GM21786 (cell line): ENCODE data around the gene PSTPIP1.

Experiments
- ATAC-seq: cut with Tn5 transposase; IDR thresholded peaks from one replicate; pipeline ENCODE4 v1.9.1; 2021; ENCODE audit not compliant: unreplicated experiment

Gene PSTPIP1

DNA sequence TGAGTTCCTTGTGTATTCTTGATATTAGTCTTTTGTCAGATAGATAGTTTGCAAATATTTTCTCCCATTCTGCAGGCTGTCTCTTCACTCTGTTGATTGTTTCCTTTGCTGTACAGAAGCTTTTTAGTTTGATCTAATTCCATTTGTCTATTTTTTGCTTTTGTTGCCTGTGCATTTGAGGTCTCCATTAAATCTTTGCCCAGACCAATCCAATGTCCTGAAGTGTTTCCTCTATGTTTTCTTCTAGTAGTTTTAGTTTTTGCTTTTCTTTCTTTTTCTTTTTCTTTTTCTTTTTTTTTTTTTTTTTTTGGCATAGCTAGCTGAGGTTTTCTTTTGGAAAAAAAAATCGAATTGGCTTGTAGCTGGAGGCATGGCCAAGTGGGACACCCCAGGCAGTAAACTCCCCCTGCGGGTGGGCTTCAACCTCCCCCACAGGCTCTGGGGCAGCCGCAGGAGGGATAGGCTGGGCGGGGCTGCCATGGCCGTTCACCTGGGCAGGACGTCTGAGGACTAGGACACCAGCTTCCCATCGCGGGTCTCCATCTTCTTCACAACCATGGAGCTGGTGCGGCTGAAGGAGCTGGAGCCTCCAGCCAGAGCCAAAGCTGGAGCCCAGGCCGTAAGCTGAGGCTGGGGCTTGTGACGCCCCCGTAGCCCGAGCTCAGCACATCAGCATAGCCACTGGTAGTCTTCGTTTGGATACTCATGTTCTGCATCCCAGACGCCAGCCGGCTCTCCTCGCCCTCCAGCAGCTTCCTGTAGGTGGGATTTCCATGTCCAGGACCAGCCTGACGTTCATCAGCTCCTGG lies 16.2 kb upstream of the PSTPIP1 start:
- ATAC-seq: no peak

DNA sequence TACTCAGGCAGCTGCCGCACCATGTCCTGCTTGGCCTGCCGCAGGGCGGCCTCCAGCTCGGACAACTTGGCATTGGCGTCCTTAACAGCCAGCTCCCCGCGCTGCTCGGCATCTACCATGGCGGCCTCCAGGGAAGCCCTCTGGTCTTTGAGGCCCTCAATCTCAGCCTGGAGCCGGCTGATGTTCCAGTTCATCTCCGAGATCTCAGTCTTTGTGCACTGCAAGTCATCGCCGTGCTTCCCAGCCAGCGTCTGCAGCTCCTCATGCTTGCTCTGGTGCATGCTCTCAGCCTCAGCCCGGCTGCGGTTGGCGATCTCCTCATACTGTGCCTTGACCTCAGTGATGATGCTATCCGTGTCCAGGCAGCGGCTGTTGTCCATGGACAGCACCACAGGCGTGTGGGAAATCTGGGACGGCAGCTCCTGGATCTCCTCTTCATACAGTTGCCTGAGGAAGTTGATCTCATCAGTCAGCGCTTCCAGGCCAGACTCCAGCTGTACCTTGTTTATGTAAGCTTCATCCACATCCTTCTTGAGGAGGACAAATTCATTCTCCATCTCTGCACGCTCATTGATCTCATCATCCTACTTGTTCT lies 15.5 kb upstream of the PSTPIP1 start:
- no peak for ATAC-seq

DNA sequence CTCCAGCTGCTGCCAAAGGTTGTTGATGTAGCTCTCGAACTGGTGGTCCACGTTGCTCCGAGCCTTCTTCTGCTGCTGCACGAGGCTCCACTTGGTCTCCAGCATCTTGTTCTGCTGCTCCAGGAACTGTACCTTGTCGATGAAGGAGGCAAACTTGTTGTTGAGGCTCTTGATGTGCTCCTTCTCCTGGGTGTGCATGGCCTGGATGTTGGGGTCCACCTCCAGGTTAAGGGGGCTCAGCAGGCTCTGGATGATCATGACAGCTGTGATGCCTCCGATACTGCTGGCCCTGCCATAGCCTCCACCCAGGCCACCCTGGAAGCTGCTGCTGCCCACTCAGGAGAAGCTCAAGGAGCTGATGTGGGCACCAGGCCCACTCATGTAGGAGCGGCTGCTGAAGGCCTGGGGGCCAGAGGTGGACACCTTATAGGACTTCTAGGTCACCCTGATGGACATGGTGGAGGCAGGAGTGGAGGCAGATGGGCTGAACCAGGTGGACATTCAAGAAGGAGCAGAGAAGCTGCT lies 14.9 kb upstream of the PSTPIP1 start:
- ATAC-seq: no peak

DNA sequence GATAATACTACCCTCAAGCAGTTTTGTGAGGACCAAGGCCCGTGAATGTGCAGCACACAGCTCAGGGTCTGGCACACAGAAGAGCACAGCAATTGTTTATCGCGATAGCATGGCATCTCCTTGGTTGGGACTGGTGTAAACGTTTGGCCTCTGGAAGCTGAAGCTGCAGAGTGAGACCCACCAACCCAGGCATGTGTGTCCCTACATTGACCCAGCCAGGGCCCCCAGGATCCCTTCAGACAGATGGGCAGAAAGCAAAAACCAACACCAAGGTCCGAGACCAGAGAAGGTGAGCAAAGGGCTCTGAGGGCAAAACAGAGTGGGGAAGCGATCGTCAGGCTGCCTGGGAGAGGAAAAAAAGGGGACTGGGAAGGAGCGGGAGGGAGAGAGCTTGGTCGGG lies 12.6 kb upstream of the PSTPIP1 start:
- ATAC-seq: no peak

DNA sequence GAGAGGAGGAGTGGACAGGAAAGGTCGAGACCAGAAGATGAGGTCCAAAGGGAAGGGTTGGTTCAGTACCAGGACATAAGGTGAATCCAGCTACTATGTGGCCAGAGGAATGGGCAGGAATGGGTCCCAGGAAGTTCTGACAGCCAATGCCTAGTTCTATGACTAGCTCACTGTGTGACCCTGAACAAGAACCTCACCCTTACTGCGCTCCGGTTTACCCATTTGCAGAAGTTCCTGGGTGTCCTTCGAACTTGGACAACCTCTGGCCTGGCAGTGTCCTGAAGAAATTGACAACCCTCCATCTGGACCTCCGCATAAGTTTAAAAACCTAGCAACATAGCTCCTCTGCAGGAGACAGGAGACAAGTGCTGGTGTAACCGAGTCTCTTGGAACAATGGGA lies 12.2 kb upstream of the PSTPIP1 start:
- no peak for ATAC-seq

DNA sequence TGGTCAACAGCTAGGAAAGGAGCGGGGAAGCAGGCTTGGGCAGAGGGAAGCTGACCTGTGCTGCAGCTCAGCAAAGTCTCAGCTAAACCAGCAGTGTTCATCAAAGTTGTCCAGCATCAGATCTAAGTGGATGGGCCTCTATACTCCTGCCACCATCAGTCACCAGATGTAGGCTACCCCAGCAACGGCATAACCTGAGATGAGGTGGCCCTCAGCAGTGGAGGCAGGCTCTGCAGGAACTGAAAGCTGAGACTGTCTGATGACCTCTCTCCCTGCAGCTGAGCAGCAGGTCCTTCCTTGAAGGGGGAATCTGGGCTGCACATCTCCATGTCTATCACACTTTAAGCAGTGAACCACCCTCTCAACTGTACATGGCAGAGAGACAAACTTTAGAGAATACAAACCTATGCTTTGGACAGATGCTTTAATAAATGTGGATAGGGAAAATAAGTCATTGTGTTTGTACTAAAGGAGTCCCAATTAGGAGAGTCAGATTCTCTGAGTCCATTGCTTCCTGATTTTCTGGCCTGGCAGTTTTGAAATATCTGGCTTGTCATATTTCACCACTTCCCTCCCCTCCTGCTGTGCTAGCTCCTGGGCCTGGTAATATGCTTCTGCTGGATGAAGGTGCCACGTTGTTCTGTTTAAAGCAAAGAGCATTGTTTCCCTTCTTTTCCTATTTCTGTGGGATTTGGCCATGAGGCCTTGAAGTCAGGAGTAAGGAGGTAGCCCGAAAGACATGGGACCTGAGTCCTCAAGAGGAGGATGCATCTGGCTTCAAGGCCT lies 11.1 kb upstream of the PSTPIP1 start:
- no peak for ATAC-seq

DNA sequence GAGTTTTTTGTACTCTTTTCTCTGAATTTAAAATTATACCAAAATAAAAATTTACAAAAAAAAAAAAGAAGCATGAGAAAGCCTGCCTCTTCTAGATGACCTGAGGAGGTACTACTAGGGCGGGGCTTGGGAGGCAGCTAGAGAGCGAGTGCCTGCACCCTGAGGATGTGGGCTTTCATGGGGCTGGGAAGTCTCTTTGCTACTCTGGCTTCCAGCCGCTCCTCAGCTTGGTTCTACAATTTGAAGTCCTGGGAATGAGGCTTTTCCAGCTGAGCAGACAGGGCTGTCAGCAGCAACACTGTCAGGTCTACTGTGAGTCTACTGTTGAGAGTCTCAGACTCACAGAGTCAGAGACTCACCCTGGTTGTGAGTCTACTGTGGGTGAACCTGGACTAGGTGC lies 8.2 kb upstream of the PSTPIP1 start:
- no peak for ATAC-seq

DNA sequence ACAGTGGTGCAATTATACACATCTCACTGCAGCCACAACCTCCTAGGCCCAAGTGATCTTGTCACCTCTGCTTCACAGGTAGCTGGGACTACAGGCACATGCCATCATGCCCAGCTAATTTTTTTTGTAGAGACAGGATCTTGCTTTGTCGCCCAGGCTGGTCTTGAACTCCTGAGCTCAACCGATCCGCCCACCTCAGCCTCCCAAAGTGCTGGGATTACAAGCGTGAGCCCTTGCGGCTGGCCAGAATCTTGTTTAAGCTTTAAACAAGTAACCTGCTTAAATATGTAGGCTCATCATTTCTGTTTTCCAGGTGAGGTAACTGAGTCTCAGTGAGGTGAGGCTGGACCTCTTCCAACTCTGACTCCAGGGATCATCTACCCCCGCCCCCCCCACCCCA lies 7.7 kb upstream of the PSTPIP1 start:
- ATAC-seq: no peak

DNA sequence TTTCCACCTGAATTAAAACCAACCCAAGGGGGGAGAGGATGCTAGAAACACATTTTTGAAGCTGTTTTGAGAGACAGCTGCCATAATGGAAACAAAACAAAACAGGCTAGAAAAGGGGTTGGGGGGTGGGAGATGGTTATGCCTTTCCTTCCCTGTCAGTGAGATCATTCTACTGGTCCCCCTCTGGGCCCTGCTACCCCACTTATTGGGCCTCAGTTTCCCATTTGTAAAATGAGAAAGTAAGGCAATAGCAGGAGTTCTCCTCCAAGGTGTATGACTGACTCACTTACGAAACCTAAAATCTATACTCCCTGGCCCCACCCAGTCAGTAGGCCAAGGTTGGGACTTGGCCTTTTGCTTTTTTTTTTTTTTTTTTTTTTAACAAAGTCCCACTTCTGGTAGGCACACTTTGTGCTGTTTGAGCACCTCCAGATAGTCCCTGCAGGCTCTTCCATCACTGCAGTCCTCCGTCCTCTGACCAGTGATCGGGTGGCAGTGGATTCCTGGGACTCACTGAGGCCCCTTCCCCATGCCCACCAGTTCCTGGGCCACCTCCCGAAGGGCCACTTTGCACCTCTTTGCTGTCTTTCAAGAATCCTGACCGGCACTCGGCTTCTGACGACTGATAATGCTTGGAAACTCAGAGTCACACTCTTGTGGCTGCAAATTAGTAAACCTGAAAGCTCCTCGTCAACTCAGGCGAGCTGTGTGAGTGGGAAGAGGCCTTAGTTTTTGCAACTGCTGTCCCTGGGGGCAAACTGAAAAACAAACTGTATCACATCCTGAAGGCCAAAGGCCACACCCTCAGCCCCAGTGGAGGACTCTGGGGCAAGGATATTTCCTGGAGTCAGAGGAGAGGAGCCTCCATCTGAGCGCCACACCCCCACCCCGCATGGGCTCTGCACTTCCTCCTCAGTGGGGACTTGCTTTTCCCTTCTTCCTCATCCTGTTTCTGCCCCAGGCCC lies 6.7 kb upstream of the PSTPIP1 start:
- peak; percentile 85 for ATAC-seq

DNA sequence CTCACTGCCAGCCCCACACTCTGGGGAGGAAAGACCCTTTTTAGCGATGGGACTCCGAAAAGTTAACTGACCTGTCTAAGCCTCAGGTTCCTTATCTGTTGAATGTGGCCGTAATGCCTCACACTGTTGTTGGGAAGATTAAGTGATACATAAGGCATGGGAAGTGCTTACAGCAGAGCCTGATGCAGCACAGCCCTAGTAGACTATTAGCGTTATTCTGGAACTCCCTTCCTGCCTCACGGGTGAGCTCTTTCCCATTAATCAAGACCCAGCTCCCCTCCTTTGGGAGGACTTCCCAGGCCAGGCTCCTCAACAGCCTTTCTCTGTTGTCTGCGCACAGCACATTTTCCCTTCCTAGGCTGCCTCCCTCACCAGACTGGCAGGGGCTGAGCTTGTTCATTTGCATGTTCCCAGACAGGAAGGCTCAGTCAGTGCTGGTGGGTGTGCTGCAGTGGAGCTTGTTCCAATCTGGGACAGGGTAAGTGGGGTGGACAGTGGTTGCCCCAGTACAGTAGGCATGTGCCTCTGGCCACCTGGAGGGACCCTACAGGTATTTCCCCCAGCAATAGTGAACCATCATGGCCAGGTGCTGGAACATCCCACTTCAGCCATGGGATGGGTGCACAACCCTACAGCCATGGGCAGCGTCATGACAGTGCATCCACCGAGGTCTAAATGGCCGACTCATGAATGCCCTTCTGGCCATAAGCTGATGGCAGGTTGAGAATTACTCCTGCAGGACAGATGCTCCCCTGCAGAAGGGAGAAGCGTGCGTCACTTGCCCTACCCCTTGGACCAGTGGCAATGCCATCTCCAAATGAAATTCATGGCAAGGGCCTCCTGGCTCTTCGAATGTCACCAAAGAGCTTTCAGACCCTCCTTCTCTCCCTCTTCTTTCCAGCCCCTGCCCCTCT lies 5.8 kb upstream of the PSTPIP1 start:
- ATAC-seq: no peak

DNA sequence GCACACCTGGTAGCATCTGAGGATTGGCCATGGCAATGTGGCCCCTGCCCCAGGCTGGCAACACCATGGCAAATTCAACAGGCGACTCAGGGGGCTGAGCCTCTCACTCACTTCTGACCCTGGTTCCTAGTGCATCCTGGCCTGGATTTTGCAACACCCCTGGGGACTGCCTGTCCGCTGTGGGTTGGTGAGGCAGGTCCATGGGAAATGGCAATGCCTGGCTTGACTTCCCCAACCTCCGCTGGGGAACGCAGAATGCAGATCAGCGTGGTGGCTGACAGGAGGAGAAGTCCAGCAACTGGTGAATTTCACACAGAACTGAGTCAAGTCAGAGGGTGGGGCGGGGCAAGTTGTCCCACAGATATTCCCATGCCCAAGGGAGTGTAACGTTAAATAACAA lies 3.9 kb upstream of the PSTPIP1 start:
- ATAC-seq: no peak

DNA sequence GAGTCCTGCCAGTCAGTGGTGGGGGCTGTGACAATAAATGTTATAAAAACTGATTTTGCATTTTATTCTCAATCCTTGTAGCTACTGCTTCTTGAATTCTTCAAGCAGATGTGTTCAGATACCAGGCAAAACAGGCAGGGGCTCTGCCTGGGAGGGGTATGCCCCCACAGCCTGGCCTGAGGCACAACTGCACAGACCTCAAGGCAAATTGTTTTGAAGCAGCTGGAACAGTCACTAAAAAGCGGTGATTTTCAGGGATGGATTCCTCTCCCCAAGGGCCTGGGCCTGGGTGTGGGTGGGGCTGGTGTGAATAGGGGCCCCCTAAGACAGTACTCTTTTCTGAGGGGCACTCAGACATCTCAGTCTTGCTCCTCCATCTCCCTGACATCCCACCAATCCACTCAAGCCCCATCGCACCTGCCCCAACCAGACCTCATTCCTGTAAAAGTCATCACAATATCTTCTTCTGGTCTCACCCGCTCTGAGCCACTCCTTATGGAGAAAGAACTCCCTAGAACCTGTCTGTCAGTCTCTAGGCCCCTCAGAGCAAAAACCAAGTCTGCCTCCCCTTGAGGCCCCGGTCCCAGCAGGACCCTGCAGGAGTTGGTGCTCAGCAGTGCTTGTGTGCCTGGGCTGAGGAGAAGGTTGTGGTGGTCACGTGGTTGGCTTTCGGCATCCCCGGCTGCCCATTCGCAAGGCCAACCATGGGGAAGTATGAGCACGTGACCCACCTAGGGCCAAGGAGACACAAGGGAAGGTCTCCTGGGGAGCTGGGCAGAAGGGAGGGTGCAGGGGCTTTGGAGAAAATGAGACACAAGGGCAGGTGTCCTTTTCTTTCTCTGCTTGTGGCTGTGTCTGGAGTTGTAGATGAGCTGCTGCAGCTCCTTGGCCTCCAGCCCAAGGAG lies 2.9 kb upstream of the PSTPIP1 start:
- ATAC-seq: no peak

DNA sequence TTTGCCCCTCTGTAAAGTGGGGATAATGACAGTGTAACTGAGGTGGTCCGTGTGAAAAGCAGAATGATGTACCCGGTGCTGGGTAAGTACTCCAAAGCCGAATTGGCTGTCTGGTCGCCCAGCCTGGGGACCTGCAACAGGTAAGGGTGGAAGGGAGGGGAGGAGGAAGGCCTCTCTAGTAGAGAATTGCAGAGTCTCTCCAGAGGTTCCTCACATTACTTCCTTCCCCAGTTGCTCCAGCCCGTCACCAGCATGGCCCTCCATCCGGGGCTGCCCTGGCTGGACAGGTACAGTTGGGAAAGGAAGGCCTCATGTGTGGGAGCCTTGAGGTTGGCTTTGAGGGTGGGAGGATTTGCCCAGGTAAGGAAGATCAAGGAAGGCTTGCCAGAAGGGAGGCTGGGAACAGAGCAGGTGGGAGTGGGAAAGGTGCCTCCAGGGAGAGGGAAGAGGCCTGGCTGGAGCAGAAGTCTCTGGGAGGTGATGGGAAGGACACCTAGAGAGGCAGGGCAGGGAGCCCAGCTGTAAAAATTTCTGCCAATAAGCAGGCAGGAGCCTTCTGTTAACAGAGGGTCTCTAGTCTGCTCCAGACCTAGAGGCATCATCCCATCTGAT lies 1.7 kb upstream of the PSTPIP1 start:
- no peak for ATAC-seq

DNA sequence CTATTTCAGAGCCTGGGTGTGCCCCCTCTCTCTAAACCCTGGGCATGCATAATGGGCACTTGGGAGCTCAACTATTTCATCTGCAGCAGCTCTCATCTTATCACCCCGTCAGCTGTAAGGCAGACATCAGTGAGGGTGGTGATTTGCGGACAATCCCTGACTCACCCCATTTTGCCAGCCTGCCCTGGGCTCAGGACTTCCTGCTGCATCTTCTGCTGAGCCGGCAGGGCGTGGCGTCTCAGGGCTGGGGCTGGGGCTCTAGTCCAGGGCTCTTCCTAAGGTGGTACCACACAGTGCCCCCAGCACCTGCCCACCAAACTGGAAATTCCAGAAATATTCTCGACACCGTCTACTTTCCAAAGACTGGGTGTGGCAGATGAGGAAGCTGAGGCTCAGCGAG lies 925 bp upstream of the PSTPIP1 start:
- no peak for ATAC-seq

DNA sequence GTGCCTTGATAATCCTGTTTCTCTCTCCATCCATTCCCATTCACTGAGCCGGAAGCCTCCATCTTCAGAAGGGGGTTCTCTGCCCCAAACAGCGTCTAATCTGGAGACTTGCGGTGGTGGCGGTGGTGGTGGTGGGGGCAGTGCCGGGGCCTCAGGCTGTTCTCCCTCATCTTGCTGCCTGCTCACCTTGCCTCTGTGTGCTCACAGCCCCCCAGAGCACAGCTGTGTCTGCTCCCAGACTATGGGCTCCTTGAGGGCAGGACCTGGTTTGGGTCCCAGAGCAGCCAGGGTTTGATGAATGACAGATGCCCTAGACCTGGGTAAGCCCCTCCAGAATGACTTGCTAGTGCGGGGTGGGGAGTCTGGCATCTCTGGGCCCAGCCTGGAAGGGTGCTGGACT lies 430 bp upstream of the PSTPIP1 start:
- no peak for ATAC-seq

DNA sequence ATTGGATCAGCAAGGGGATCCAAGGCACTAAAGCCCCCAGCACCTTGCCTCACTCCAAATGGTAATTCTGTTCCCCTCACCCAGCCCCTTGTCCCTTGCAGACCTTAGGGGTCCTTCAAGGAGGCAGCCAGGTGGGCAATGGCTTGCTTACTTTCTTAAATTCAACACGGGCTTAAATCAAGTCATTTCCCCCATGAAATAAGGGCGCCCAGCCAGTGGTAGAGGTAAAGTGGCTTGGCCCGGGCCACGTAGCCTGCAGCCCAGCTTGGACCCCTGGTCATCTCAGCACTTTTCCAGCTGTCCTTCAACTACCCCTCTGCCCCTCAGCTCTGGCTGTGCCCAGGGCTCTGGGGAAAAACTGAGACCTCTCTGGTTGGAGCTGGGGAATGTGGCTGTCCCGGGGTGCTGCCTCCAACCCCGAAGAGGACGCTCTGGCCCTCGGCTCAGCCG lies 1.2 kb downstream of the PSTPIP1 start:
- no peak for ATAC-seq

DNA sequence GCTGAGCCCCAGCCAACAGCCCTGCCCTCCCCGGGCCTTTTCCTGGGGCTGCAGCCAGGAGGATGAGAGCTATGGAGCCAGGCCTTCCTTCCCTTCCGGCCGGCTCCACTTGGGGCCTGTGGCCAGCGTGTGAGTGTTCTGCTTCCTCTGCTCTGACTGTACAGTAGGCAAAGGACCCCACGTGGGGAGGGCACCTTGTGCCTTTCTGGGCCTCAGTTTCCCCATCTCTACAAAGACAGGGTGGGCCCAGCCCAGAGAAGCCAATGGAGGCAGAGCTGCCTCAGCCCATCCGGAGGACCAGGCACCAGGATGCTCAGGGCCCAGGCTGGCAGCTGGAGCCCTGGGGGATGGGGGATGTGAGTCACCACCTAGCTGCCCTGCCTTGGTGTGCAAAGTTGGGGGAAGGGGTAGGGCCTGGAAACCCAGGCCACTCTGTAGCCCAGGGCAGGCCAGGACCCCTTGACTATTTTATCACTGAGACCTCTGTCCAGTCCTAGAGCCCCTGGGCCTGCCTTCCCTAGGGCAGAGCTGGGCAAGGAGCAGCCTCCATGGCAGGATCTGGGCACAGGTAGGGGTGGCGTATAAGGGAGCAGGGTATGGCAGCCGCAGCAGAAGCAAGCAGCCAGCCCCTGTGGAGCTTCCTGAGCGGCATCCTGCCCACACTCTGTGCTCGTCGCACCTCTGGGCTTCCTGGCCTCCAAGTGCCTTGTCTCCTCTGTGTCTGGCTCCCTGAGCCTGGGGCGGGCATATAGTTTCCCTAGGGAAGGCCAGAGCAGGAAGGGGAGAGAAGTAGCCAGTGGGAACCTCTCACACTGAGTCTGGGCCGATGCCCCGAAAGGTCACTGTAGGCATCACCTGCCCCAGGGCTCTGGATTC lies 1.8 kb downstream of the PSTPIP1 start:
- no peak for ATAC-seq
